Measurements from ENCODE around the gene CLUH.

Gene CLUH, protein sequence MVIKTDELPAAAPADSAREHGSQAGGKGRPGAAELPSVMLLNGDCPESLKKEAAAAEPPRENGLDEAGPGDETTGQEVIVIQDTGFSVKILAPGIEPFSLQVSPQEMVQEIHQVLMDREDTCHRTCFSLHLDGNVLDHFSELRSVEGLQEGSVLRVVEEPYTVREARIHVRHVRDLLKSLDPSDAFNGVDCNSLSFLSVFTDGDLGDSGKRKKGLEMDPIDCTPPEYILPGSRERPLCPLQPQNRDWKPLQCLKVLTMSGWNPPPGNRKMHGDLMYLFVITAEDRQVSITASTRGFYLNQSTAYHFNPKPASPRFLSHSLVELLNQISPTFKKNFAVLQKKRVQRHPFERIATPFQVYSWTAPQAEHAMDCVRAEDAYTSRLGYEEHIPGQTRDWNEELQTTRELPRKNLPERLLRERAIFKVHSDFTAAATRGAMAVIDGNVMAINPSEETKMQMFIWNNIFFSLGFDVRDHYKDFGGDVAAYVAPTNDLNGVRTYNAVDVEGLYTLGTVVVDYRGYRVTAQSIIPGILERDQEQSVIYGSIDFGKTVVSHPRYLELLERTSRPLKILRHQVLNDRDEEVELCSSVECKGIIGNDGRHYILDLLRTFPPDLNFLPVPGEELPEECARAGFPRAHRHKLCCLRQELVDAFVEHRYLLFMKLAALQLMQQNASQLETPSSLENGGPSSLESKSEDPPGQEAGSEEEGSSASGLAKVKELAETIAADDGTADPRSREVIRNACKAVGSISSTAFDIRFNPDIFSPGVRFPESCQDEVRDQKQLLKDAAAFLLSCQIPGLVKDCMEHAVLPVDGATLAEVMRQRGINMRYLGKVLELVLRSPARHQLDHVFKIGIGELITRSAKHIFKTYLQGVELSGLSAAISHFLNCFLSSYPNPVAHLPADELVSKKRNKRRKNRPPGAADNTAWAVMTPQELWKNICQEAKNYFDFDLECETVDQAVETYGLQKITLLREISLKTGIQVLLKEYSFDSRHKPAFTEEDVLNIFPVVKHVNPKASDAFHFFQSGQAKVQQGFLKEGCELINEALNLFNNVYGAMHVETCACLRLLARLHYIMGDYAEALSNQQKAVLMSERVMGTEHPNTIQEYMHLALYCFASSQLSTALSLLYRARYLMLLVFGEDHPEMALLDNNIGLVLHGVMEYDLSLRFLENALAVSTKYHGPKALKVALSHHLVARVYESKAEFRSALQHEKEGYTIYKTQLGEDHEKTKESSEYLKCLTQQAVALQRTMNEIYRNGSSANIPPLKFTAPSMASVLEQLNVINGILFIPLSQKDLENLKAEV (N-terminal part only)

GRCh38 chr17:2711608-2712299, at the start of gene CLUH:
Gene CLUH (minus strand): TSS chr17:2711764. CDS start chr17:2711661, 103 bp downstream.
- peak; percentile 98 for DNase-seq

- no peak for DNase-seq
Measured at GRCh38 chr17:2758870-2759269, 47.3 kb upstream of the CLUH start.

DNA sequence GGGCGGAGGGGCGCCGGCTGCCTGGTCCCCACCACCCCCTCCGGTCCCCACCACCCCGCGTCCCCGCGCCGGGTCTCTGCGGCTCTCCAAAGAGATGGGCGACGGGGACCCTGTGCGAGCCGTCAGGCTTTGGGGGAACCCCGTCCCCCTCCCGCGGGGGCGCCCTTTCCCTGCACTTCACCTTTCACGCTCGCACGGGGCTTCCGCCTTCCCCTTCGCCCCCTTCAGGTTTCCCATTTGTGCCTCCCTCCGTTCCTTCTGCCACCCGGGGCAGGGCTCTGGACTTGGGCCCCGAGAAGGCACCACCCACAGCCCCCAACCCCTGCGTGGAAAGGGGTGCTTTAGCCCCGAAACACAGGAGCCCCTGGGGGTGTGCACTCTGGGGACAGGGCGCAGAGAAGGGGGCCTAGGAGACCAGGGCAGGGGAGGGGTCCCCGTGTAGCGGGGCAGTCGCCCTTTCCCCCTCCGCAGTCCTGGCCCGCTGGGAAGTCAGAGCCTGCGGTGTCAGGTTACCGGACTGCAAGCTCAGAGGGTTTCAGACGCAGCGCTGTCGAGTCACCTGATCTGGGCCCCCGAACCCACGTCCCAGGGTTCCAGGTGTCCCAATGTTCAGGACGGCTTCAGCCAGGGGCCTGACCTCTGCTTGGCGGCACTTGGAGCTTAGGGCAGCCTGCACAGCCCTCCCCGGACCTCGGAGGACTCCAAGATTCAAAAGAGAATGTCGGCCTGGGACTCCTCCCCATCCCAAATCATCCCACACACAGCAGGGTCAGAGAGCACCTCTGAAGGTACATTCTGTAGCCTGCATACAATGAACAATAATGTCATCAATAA, 44.5 kb upstream of the CLUH start:
- DNase-seq: no peak

DNA sequence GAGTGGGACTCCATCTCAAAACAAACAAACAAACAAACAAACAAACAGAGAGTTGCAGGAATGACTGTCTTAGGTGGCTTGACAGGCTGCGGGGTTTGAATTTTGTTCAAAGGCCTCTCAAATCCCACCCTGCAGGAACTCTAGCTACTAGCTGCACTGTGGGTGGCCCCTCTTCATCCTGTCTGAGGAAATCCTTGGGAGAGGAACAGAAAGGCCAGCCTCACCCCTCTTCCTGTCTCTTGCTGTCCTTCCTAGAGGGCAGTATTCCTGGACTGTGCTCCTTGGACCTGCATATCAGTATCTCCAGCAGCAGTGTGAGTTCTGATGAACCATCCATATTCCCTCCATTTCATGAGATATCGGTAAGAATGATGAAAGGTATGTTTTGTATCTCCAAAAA, 39.9 kb upstream of the CLUH start:
- no peak for DNase-seq

DNA sequence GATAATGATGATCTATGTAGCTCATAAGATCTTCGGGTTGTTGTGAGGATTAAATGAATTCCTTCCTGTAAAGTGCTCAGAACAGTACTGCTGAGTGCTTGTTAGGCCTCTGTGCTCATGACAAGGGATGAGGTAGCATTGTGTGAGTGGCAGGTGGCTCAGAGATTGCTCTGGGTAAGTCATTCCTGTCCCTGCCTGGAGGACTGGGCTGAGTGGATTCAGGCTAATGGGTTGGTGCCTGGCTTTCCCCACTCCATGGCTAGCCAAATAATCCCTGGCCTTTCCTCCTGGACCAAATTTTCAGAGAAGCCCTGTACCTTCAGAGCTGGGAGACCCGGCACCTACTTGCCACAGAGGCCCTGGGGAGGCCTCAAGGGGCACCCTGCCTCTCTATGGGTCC, 39.2 kb upstream of the CLUH start:
- DNase-seq: no peak

DNA sequence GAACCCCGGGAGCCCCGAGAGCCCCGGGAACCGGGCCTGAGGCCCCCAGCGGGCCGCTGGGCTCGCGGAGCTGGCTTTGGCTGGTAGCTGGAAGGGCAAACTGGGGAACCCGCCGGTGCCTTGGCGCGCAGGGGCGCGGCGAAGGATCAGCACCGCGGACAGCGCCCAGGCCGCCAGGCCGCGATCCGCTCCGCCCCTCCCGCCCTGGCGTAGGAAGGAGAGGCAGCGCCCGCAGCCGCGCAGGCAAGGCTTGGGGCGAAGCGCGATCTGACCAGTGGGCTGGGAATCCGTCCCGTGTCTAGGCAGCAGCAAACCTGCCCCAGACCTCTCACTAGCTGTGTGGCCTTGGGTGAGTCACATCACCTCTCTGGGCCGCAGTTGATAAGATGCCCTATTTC, 38.2 kb upstream of the CLUH start:
- peak; percentile 77 for DNase-seq

DNA sequence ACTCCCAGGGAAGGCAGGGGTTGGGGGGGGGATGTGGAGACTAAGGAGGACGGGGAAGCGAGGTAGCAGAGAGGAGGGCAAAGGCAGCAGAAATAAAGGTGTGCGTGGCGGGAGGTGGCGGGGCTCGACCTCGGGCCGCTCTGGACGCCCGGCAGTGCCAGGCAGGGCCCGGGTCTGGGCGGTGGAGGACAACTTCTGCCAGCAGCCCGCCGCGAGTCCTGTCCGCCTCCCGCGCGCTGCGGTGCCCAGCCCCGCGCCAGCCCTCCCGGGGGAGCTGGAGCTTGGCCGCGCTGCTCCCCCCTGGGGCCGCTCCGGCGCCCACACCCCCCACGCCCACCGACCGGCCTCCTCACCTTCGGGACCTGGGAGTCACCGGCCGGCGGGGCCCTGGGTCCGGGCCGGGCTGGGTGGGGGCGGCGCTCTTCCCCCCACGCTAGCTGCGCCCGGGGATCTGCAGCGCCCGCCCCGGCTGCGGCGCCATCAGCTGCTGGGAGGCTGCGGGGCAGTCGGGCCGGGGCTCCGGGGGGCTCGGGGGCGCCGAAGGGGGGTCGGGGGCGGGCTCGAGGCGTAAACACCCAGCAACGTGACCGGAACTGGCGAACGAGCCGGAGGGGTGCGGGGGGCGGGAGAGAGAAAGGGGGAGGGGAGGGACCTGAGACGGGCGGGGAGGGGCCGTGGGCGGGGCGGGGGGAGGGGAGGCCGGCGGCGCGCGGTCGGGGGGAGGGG, 37.7 kb upstream of the CLUH start, which contains the start of gene CCDC92B:
Gene CCDC92B (minus strand): TSS at position 595 of the 726 bp plus-strand sequence. CDS start 14,507 bp downstream, outside the sequence.
- no peak for DNase-seq

- DNase-seq: no peak
Measured at GRCh38 chr17:2745317-2746037, 33.9 kb upstream of the CLUH start.

GRCh38 chr17:2737693-2738092, 26.1 kb upstream of the CLUH start:
- DNase-seq: no peak

DNA sequence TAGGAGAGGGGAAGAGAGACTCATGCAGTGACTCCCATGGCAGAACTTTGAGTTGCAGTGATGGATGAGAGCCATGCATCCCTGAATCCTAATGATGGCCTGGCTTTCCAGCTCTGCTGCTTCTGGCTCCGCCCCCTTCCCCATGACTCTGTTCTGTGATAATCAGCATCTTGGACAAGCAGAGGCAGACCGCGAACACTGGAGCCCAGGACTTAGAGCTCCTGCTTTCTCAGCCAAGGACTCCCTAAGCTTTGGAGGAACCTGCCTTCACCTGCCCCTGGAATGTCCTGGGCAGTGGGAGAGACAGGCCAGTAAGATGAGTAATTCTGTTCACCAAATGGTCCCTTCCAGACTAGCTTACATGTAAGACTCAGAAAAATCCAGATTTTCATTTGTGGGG, 25.4 kb upstream of the CLUH start:
- DNase-seq: no peak

GRCh38 chr17:2735896-2736295, 24.3 kb upstream of the CLUH start:
- DNase-seq: no peak

- no peak for DNase-seq
Measured at GRCh38 chr17:2734939-2735338, 23.4 kb upstream of the CLUH start.

GRCh38 chr17:2731807-2732206, 20.2 kb upstream of the CLUH start:
- no peak for DNase-seq

DNA sequence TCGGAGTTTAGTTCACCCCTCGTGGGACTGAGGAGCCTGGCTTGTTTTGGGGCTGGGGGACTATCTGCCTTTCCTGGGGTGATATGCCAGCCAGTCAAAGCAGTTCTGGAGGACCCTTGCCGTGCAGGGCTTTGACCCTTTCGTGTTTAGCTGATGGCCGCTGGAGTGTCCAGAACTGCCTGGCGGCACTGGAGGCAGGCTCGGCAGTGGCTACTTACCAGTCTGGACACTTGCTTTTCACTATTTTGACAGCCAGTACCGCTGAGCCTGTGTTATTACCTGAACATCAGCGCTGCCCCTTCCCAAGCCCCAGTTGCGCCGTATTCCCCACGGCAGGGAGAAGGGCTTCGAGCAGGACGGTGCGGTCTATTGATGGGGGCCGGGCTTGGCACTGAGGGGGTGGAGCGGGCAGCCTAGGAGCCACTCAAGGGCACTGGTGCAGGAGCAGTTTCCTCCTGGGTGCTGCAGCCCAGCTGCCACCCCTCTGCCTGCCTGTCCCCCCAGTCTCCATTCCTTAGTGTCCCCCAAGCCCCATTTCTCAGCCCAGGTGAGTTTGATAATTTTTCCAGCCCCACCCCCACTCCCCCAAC, 19.3 kb upstream of the CLUH start:
- no peak for DNase-seq

DNA sequence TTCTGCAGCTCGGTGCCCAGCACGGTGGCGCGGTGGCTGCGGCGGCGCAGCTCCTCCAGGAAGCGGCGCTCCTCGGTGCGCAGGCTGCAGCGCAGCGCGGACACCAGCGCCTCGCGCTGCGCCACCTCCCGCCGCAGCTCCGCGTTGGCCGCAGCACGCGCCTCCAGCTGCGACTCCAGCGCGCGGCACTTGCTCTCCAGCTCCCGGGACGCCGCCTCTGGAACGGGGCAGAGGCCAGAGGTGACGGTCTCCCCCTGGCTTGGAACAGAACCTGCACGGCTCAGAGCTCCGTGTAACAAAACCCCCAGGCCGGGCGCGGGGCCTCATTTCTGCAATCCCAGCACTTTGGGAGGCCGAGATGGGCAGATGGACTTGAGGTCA, 13.2 kb upstream of the CLUH start:
- peak; percentile 58 for DNase-seq

- DNase-seq: no peak
Measured at GRCh38 chr17:2723997-2724783, 12.6 kb upstream of the CLUH start.

DNA sequence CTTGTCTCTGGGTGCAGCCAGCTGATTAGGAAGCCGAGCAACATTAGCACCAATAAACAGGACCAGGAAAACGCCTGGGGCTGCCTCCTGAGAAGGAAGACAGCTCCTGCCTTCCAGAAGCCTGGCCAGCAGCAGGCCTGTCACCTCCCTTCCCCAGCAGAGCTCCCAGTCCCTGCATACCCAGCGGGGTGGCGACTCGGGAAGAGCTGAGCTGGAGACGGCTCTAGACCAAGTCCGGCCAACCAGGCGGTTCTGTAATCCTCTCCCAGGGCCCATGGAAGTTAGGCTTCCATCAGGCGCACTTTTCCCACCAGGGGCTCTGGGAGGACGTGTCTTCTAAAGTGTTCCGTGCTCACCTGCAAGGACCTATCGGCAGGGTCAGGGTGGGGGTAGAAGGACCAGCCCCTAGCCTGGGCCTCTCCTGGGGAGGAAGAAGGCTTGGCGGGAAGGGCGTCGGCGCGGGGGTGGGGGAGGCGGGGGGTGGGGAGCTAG, 12.0 kb upstream of the CLUH start:
- no peak for DNase-seq

GRCh38 chr17:2722611-2723010, 11.0 kb upstream of the CLUH start:
- DNase-seq: no peak

DNA sequence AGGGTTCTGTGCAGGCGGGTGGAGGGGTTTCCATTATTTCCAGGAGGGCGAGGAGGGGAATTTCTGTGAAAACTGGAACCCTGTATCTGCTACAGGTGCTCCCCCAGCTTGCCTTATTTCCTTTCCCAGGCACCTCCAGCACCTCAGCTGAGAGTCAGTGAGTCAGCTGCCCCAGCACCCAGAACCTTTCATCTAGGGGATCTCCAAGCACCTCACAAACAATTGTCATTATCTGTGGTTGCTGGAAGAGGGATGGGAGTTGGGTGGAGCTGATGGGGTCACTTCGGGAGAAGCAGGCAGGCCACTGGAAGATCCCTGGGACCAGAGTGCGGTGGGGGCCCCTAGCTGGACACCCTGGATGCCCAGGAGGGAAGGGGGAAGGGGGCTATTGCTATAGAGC, 10.0 kb upstream of the CLUH start:
- peak; percentile 45 for DNase-seq
